K562 (cell line): Measurements from ENCODE around the gene NIPSNAP3A. TPM values are rescaled to one million over a fixed set of nuclear protein-coding genes. Genes with fewer than 3 reads are reported as not detected.

ENCODE experiments used
- ATAC-seq: fragments of 200-7000 bp; cut with Tn5 transposase; 3 replicates; pipeline ENCODE4 v1.9.1; 2020; ENCODE audit warnings: moderate library complexity
- BruUV-seq: library from RNA; stranded (reverse); fragments of 400-500 nt; replicated peaks from 2 replicates; lab custom pipeline; 2021; lab: Mats Ljungman, UMichigan
- CTCF ChIA-PET: fragments of 300-600 bp; formaldehyde crosslinking; extraction: SDS; loops from one replicate; lab custom pipeline; 2021; ENCODE audit warnings: low intra/inter-chr PET ratio; lab: Yijun Ruan, JAX
- POLR2A ChIA-PET: fragments of 300-600, 350-650 bp; sonication (Branson Sonifier 250); formaldehyde crosslinking; extraction: SDS; loops from one replicate; lab custom pipeline; 2021; ENCODE audit warnings: antibody characterized with exemption, inconsistent platforms; lab: Yijun Ruan, JAX
- DNase-seq, 4 experiments: peaks; one replicate each; pipeline versions ENCODE4 v3.0.0 to v3.0.0-alpha.2; 2011 to 2018; ENCODE audit warnings: low spot score in 3 of 4, mixed read lengths in 3 of 4; ENCODE audit errors: extremely low read depth in 1 of 4
- FAIRE-seq: peaks from 2 replicates; lab custom pipeline; 2011; peaks lifted over from hg19 to GRCh38; lab: Jason Lieb, UNC
- H2AFZ ChIP-seq: 2 replicates; pipeline ENCODE4 v1.6.0; 2011; ENCODE audit warnings: low read depth, low read length, control low read depth, inconsistent platforms
- H3K27ac ChIP-seq: fragments of 200-600 bp; 3 replicates; pipeline ENCODE4 v1.8.0; 2011; ENCODE audit warnings: low read depth, mild to moderate bottlenecking, control low read depth, inconsistent platforms, low read length, moderate library complexity, mixed read lengths; ENCODE audit errors: extremely low read depth
- H3K27me3 ChIP-seq, 2 experiments: fragments of 300-600 bp in 1 of 2; 2 replicates in 1 of 2; 3 replicates in 1 of 2; pipeline versions ENCODE4 v1.6.0 to v1.8.0; 2011; ENCODE audit warnings: inconsistent platforms in 2 of 2, low read length in 2 of 2, mild to moderate bottlenecking in 1 of 2, mixed read lengths in 1 of 2, moderate library complexity in 1 of 2; ENCODE audit not compliant: control insufficient read depth in 2 of 2, insufficient read depth in 2 of 2
- H3K36me3 ChIP-seq: fragments of 300-600 bp; 3 replicates; pipeline ENCODE4 v1.8.0; 2011; ENCODE audit warnings: mild to moderate bottlenecking, low read length, inconsistent platforms; ENCODE audit not compliant: control insufficient read depth, insufficient read depth
- H3K4me1 ChIP-seq, 2 experiments: fragments of 200-600 bp in 1 of 2; replicated peaks in 1 of 2; 2 replicates in 1 of 2; 3 replicates in 1 of 2; pipeline versions ENCODE4 v1.5.1 to v1.8.0; 2011; ENCODE audit warnings: inconsistent platforms in 2 of 2, low read length in 2 of 2, mild to moderate bottlenecking in 1 of 2, mixed read lengths in 1 of 2, moderate library complexity in 1 of 2; ENCODE audit not compliant: control insufficient read depth in 2 of 2, insufficient read depth in 2 of 2
- H3K4me2 ChIP-seq: 2 replicates; pipeline ENCODE4 v1.6.1; 2011; ENCODE audit warnings: low read length, control low read depth, inconsistent platforms, mixed read lengths; ENCODE audit not compliant: insufficient read depth
- H3K4me3 ChIP-seq: fragments of 200-600 bp; sonication (generic), shearing (Covaris generic); 2 replicates; pipeline ENCODE4 v1.5.1; 2016; ENCODE audit warnings: control low read depth, inconsistent platforms
- H3K79me2 ChIP-seq: fragments of 200-600 bp; 3 replicates; pipeline ENCODE4 v1.8.0; 2011; ENCODE audit warnings: low read length, inconsistent platforms; ENCODE audit not compliant: control insufficient read depth, insufficient read depth
- H3K9ac ChIP-seq, 2 experiments: 2 replicates each; pipeline versions ENCODE4 v1.6.0 to v1.6.1; 2011; ENCODE audit warnings: low read depth in 2 of 2, low read length in 2 of 2, control low read depth in 1 of 2, inconsistent platforms in 1 of 2, mild to moderate bottlenecking in 1 of 2, mixed read lengths in 1 of 2; ENCODE audit not compliant: insufficient read depth in 1 of 2
- H3K9me1 ChIP-seq: one replicate; pipeline ENCODE4 v1.6.0; 2011; ENCODE audit warnings: inconsistent platforms, mild to moderate bottlenecking, low read length, moderate library complexity; ENCODE audit not compliant: control insufficient read depth, insufficient read depth
- H3K9me3 ChIP-seq: replicated peaks from 2 replicates; pipeline ENCODE4 v1.5.1; 2011; ENCODE audit warnings: low read depth, low read length, inconsistent platforms; ENCODE audit not compliant: control insufficient read depth, insufficient read depth
- H4K20me1 ChIP-seq: replicated peaks from 2 replicates; pipeline ENCODE4 v1.6.1; 2011; ENCODE audit warnings: low read length, inconsistent platforms, mixed read lengths; ENCODE audit not compliant: control insufficient read depth, insufficient read depth
- AFF4 ChIP-seq: sonication (generic); formaldehyde crosslinking; IDR thresholded peaks from 2 replicates; pipeline ENCODE4 v1.8.0; 2023; ENCODE audit warnings: mild to moderate bottlenecking, missing genetic modification reagents
- ATF6 ChIP-seq: sonication (generic); formaldehyde crosslinking; IDR thresholded peaks from 2 replicates; pipeline ENCODE4 v1.4.0; 2020; ENCODE audit warnings: mild to moderate bottlenecking, missing genetic modification reagents
- CREM ChIP-seq: IDR thresholded peaks from 2 replicates; pipeline ENCODE4 v1.6.1; 2014; ENCODE audit warnings: antibody characterized with exemption, low read depth
- E2F6 ChIP-seq, 2 experiments: IDR thresholded peaks; 2 replicates each; pipeline ENCODE4 v1.6.1; 2011; ENCODE audit warnings: borderline replicate concordance in 1 of 2, control low read depth in 1 of 2, low read depth in 1 of 2, low read length in 1 of 2, mild to moderate bottlenecking in 1 of 2, mixed read lengths in 1 of 2, moderate library complexity in 1 of 2; ENCODE audit not compliant: insufficient read depth in 1 of 2, insufficient read length in 1 of 2, poor library complexity in 1 of 2, severe bottlenecking in 1 of 2; ENCODE audit errors: extremely low read depth in 1 of 2
- ELF1 ChIP-seq: fragments of 200-800 bp; sonication (Bioruptor generic); IDR thresholded peaks from 2 replicates; pipeline ENCODE4 v1.6.1; 2016; ENCODE audit warnings: missing genetic modification characterization, missing compliant biosample characterization
- HSF4 ChIP-seq: fragments of 250-450 bp; sonication (Bioruptor Pico); IDR thresholded peaks from 2 replicates; pipeline ENCODE4 v2.1.2; 2022; ENCODE audit warnings: mild to moderate bottlenecking, moderate library complexity, borderline replicate concordance
- L3MBTL2 ChIP-seq: fragments of 450-650 bp; IDR thresholded peaks from 2 replicates; pipeline ENCODE4 v1.6.1; 2016; ENCODE audit warnings: mild to moderate bottlenecking, moderate library complexity
- MEIS2 ChIP-seq: fragments of 450-650 bp; IDR thresholded peaks from 2 replicates; pipeline ENCODE4 v1.6.1; 2014; ENCODE audit warnings: mild to moderate bottlenecking; ENCODE audit not compliant: partially characterized antibody
- NFRKB ChIP-seq: fragments of 450-650 bp; IDR thresholded peaks from 2 replicates; pipeline ENCODE4 v1.6.1; 2016; ENCODE audit warnings: low read depth
- WGBS: fragments of 100-300 bp; shearing (Covaris generic); methylation state at CpG from one replicate; pipeline ENCODE4 v1.1.6; 2016; ENCODE audit warnings: low coverage, mixed read lengths; ENCODE audit not compliant: insufficient coverage; ENCODE audit errors: missing lambda C conversion rate; 5-methylcytosine and 5-hydroxymethylcytosine counted together
- in situ Hi-C: fragments of 300-500 bp; cut with MboI; formaldehyde crosslinking; loops from 4 replicates; pipeline ENCODE4 v1.15.0; 2018; ENCODE audit warnings: inconsistent platforms, mixed read lengths
- intact Hi-C: fragments of 100-400 bp; cut with micrococcal nuclease; formaldehyde crosslinking; loops from 2 replicates; pipeline ENCODE4 v1.14.2; 2022
- polyA plus RNA-seq, 8 experiments: library from polyadenylated mRNA; depleted of rRNA in 4 of 8; stranded (reverse) in 5 of 8; unstranded in 3 of 8; fragments of >200 nt; fragmentation: Nextera tagmentation in 2 of 8; fragmentation: Illumina TruSeq in 1 of 8; extraction: Ambion mirVana in 2 of 8; extraction: Trizol in 1 of 8; gene quantifications; 2 replicates each; pipeline versions ENCODE4 v1.2.1 to v1.2.3, GENCODE V29; 2011 to 2014; ENCODE audit warnings: inconsistent platforms in 1 of 8, missing spikeins in 1 of 8
- total RNA-seq, 7 experiments: library from RNA; depleted of rRNA in 6 of 7; stranded (reverse); fragments of >200 nt in 6 of 7; fragmentation: Illumina TruSeq in 2 of 7; extraction: Trizol in 2 of 7; gene quantifications; 2 replicates each; pipeline versions ENCODE4 v1.2.1 to v1.2.3, GENCODE V29; 2011 to 2021; ENCODE audit warnings: low replicate concordance in 1 of 7

Gene NIPSNAP3A
- total and polyA plus RNA-seq, 9 of the 15 experiments (the other 6 are each of a cell fraction or from before 2014, with no cell fraction given): 25.3 to 132 (median 40.5) TPM

- Histone ChIP-seq H3K4me2 (peak overlapping the region; percentile 99), H3K4me3 (peak overlapping the region; percentile 80), H3K9me3 (no peaks in the 10 kb centered on the region), H2AFZ (peak overlapping the region; percentile 99), H3K79me2 (peaks cover 39% of the 10 kb centered on the region), H3K27ac (peak overlapping the region; percentile 89), H3K36me3 (peaks cover 22% of the 10 kb centered on the region), H4K20me1 (no peaks in the 10 kb centered on the region), H3K9ac (peak overlapping the region; percentile 80 to 96), H3K4me1 (peaks cover 13 to 26% of the 10 kb centered on the region in 2 experiments; a peak in 4 of 5 replicates), H3K9me1 (no peaks in the 10 kb centered on the region), H3K27me3 (no peaks in the 10 kb centered on the region)
- no TSS peak for BruUV-seq
- in situ Hi-C loops (no loop called here), intact Hi-C loops (loop anchor here (5.0 to 10.0 kb wide), 2 partner anchors 264 to 656 kb away; partner anchors contain the start of gene SMC2)
- ChIA-PET POLR2A (interaction anchor here (0.8 to 1.5 kb wide), 5 partner anchors 8 to 621 kb away, joined by 3 to 5 read pairs (median 4); partner anchors contain the start of gene NIPSNAP3B), CTCF (no interaction called here)
- ATAC-seq: peak; percentile 12
- DNase-seq: peak; percentile 15 to 43 (median 26)
- no peak for FAIRE-seq
- 4% methylated on average over 18 of the region's 19 CpGs for WGBS
- TF ChIP-seq E2F6 (IDR thresholded peaks at IDR 0.05; ENCODE audit: borderline replicate concordance in 1 of 2, extremely low read depth in 1 of 2, insufficient read depth in 1 of 2, insufficient read length in 1 of 2, low read depth in 1 of 2, low read length in 1 of 2, poor library complexity in 1 of 2, severe bottlenecking in 1 of 2) (peak in 1 of 2 experiments; percentile 7), ATF6 (0 out of 2 replicates have a peak, but pooled peaks have one; percentile 12), HSF4 (no peak), ELF1 (tag) (no peak), MEIS2 (peak; percentile 62), L3MBTL2 (0 out of 2 replicates have a peak, but pooled peaks have one; percentile 13), CREM (peak; percentile 21; the same call in 1 of the 2 replicates), NFRKB (peak; percentile 40; the same call in 1 of the 2 replicates), AFF4 (CRISPR knock-in tag) (no peak)
These were observed 1.0 kb downstream of the NIPSNAP3A start for GRCh38 chr9:104748359-104749031.
